Breast epithelium (tissue), 3 donors: ENCODE data around the gene HSPA12B.

ENCODE experiments used
- POLR2A ChIP-seq: fragments of 450-650 bp; IDR thresholded peaks from one replicate; pipeline ENCODE4 v1.6.1; 2016; ENCODE audit warnings: antibody characterized with exemption, mild to moderate bottlenecking, moderate library complexity
- POLR2AphosphoS5 ChIP-seq, 3 donors: sonication (generic); formaldehyde crosslinking; IDR thresholded peaks; one replicate each; pipeline ENCODE4 v1.6.1; 2017; ENCODE audit warnings: antibody characterized with exemption in 3 of 3
- TF ChIP-seq, protein P1 (sequence below), 3 donors: fragments of 450-650 bp; IDR thresholded peaks; one replicate each; pipeline ENCODE4 v1.5.1; 2016 to 2017; ENCODE audit warnings: antibody characterized with exemption in 3 of 3, mild to moderate bottlenecking in 3 of 3, moderate library complexity in 3 of 3

DNA sequence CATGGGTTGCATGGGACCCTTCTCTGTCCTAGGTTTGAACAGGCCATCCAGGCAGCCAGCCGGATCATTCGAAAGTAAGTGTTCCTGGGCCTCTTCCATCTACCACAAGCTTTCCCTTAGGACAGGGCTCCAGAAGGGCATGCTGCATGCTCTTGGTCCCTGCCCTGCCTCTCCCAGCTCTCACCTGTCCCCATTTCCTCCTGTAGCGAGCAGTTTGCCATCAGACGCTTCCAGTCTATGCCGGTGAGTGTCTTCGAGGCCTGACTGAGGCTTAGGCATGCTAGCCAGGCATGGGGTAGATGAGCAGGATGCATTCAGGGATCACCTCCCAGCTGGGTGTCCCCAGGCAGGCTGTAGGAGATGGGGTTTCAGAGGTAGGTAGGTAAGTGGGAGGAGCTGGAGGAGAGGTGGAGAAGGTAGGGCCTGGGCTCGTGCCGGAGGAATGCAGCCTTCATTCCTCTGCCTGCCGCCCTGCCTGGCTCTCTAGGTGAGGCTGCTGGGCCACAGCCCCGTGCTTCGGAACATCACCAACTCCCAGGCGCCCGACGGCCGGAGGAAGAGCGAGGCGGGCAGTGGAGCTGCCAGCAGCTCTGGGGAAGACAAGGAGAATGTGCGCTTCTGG, 67.9 kb downstream of the HSPA12B start:
- TF ChIP-seq POLR2AphosphoS5 (IDR thresholded peaks at IDR 0.05) (no peak), POLR2A (no peak)
- TF ChIP-seq, protein P1, sequence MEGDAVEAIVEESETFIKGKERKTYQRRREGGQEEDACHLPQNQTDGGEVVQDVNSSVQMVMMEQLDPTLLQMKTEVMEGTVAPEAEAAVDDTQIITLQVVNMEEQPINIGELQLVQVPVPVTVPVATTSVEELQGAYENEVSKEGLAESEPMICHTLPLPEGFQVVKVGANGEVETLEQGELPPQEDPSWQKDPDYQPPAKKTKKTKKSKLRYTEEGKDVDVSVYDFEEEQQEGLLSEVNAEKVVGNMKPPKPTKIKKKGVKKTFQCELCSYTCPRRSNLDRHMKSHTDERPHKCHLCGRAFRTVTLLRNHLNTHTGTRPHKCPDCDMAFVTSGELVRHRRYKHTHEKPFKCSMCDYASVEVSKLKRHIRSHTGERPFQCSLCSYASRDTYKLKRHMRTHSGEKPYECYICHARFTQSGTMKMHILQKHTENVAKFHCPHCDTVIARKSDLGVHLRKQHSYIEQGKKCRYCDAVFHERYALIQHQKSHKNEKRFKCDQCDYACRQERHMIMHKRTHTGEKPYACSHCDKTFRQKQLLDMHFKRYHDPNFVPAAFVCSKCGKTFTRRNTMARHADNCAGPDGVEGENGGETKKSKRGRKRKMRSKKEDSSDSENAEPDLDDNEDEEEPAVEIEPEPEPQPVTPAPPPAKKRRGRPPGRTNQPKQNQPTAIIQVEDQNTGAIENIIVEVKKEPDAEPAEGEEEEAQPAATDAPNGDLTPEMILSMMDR (IDR thresholded peaks at IDR 0.05) = no peak
